HG03060 (cell line): ENCODE results near the gene PTPRM.

Experiments used
- ATAC-seq: cut with Tn5 transposase; IDR thresholded peaks from one replicate; pipeline ENCODE4 v1.9.1; 2021; ENCODE audit warnings: low read depth, moderate number of reproducible peaks; ENCODE audit not compliant: unreplicated experiment

PTPRM gene

DNA sequence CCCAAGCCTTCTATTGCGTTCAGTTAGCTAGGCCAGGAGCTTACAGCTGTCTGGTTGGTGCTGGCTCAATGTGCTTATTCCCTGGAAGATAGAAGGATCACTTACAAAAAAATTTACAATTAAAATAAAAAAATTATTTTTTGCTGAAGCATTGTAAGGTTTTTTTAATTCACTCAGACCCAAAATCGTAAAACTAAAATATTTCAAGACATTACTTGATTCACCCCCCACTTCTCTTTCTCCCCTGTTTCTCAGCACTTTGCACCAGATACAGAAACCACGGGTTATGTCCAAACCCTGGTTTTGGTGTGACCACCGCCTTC is 911 bp upstream of the PTPRM start:
- no peak for ATAC-seq

DNA sequence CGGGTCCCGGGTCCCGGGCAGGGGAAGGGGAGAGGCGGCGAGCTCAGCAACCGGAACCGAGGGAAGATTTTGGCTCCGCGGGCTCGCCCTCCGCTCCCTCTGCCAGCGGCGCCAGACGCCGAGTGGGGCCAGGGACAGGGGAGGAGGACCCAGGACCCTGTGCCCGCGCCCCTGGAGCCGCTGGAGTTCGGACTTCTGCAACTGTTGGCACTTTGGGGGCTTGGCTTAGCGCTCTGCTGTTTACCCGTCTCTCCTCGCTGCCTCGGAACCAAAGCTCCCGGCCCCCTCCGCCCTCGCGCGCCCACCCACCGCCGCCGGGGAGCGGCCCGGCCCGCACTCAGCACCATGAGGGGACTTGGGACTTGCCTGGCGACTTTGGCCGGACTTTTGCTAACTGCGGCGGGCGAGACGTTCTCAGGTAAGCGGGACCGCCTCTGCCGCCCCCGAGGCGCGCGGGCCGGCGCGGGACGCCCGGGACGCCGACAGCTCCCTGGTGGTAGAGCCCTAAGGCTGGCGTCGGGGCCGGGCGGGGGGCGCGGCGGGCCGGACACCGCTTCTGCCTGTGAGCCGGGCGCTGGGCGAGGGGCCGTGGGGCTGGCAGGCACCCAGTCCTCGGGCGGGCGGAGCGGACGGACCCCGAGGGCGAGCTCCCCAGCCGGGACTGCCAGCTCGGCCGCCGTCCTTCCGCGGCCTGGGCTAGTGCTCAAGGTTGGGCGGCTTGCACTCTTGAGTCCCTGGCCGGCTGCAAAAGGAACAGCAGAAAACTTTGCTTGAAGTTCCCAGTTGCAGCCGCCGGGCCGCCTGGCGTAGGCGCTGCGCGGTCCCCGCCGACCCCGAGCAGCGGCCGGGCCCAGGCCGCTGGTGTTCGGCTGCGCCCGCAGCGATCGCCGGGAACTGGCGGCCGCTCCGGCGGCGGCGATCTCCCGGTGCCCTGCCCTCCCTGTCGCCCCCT is 634 bp downstream of the PTPRM start:
- no peak for ATAC-seq

- no peak for ATAC-seq
These were observed 1.3 kb downstream of the PTPRM start for GRCh38 chr18:7568426-7568825.

DNA sequence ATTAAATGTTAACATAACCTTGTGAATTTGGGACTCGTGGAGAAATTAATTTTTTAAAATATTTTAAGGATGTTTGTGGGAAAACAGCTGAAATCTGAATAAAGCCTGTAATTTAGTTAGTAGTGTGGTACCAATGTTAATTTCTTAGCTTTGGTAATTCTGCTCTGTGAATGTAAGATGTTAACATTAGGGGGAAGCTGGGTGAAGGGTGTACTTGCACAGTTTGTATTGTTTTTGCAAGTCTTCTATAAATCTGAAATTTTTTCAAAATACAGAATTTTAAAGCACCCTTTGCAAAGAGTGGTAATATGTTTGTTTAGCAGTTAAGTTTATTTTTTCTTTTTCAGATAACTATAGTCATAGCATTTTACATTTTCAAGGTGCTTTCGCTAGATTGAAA is 4.5 kb downstream of the PTPRM start:
- ATAC-seq, result no peak

DNA sequence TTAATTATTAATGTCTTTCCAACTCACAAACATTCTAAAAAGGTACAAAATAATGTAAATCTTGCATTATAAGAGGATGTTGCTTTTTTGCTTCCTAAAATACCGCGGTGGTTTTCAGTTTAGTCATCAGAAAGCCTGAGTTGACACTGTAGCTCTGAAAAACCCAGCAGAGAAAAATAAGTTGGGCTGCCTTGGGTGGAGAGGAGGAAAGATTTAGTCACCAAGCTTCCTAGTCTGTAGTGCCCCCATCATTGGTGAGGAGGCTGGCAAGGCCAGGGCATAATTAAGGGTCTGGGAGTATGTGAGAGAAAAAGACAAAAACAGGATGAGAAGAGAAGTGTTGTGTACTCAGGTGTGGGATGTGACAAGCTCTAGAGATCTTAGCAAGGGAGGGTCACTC is 5.7 kb downstream of the PTPRM start:
- ATAC-seq, result no peak

DNA sequence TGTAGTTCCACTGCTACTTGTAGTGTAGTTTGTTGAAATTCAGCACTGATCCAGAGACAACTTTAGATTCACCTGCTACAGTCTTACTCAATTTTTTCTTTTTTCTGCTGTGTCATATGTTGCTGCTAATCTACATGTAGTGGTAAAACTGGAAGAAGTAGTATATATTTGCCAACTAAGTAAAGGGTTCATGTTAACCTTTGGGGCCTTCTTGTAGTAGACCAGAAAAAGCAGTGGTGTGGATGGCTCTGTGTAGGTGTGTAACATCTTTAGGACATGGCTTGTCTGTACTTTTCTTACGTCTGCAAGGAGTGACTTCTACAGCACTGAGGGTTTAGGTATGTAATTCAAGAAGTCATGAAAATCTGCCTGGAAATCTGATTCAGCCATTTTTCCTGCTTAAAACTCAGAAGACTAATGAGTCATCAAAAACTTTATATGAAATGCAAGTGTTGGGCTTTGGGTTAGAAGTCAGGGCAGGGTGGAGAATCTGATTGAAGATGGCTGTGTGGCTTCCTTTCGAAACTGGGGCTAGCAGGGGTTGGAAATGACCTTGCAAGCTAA is 8.4 kb downstream of the PTPRM start:
- no peak for ATAC-seq

DNA sequence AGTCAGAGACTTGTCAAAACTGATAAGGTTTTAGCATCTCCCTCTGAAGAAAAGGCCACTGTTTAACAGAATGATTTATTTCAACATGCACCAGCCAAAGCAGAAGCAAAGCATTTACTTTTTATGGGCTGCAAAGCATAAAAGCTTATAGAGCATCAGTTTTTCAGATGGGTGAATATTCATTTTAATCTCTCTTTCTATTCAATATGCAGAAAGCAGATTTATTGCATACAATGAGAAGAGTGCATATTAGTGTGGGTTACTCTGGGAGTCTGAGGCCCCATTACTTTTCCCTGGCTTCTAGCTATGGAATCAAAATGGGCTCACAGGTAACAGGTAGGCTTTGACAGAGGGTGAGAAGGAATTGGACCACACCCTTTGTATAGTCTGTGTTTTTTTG is 9.0 kb downstream of the PTPRM start:
- ATAC-seq, result no peak

DNA sequence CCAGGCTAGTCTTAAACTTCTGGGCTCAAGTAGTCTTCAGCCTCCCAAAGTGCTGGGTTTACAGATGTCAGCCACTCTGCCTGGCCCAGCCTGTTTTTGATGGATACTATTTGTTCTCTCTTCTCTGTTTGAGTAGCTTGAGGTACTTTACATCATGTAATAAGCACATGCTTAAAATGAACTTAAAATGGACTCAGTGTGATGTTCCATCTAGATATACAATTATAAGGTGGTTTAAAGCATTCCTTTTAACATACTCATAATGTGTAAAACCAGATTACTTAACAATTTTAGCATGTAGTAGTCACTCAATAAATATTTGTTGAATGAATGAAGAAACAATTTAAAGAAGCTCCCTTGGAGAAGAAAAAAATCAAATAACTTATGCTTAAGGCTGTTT is 9.6 kb downstream of the PTPRM start:
- no peak for ATAC-seq

GRCh38 chr18:7577706-7578105 is 10.6 kb downstream of the PTPRM start:
- ATAC-seq, result no peak

- ATAC-seq, result no peak
These were observed 12.2 kb downstream of the PTPRM start for GRCh38 chr18:7579176-7579917.

GRCh38 chr18:7579918-7580542 is 12.9 kb downstream of the PTPRM start:
- no peak for ATAC-seq

GRCh38 chr18:7584646-7585275 is 17.6 kb downstream of the PTPRM start:
- ATAC-seq, result no peak

DNA sequence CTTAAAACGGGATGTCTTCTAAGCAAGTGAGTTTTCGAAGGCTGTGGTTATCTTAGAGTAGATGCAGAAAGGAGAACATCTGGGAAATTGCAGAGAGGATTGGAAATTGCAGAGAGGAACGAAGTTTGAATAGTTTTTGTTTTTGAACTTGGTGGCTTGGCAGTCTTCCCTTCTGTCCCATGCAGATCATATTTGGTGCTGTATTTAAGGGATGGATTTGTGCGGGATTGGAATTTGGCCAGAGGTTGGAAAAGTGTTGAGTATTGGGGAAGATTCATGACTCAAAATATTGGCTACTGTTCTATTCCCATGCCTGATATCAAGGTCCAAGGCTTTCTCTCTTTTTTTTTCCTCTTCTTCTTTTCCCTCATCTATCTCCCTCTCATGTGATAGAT is 18.2 kb downstream of the PTPRM start:
- no peak for ATAC-seq

DNA sequence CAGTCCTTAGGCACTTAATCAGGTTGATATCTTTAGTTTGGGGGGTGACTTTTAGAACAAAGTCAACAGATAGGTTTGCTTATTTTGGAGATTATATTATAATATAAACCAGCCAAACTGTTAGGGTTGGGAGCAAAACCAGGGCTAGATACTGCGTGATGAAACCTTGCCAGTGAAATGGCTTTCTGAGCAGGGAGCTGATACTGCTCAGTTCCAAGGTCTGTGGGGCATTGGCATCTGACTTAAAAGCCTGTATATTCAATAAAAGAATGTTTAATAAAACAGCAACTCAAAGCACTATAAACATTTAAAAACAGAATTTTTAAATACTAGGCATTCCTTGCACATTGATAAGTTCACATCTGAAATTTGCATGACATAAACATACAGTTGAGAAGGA is 19.3 kb downstream of the PTPRM start:
- no peak for ATAC-seq

- no peak for ATAC-seq
These were observed 23.9 kb downstream of the PTPRM start for GRCh38 chr18:7590826-7591560.

DNA sequence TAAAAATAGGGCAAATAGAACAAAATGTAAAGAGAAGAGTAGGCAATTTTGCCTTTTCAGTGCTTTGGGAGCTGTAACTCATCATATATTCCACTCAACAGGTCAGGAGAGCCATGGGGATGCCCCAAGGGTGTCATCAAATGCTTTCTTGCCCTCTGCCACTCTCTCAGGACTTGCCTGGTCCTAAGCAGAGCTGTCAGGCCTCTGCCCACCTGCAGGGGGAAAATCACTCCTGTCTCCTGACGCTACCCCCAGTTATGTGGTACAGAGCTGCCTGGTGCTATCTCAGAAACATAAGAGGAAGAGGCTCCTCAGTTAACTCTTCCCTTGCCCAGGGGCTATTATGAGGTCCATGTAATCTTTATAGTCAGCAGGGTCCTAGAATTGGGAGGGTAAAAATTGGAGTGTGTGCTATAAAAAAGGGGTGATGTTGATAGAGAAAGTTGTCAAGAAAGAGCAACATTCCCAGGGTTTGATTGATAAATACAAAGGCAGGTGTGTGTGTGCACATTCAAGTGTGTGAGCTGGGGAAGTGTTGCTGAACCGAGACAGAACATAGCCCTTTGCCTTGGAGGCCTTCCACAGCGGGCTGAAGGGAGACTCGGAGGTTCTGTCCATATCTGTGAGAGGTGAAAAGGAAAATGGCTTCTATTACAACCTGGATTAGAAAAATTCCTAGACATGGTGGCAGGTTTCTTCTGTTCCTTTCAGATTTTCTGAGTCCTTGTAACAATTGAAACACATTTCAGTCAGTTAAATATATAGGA is 25.4 kb downstream of the PTPRM start:
- no peak for ATAC-seq

- ATAC-seq, result no peak
These were observed 26.2 kb downstream of the PTPRM start for GRCh38 chr18:7593218-7593819.

- ATAC-seq, result no peak
These were observed 29.0 kb downstream of the PTPRM start for GRCh38 chr18:7596147-7596546.

- ATAC-seq, result no peak
These were observed 30.4 kb downstream of the PTPRM start for GRCh38 chr18:7597500-7597899.
